PC-3 (cell line): Measurements from ENCODE around the gene TXLNG. TPM values are rescaled to one million over a fixed set of nuclear protein-coding genes. Genes with fewer than 3 reads are reported as not detected.
A peak's percentile ranks its signal among the peaks of the same experiment; 100 is the strongest.

Source experiments
- ATAC-seq: fragments of 200-7000 bp; cut with Tn5 transposase; 2 replicates; pipeline ENCODE4 v1.9.1; 2020; ENCODE audit warnings: mild to moderate bottlenecking, moderate library complexity
- BruUV-seq: library from RNA; stranded (reverse); fragments of 400-500 nt; replicated peaks from 2 replicates; lab custom pipeline; 2021; lab: Mats Ljungman, UMichigan
- CTCF ChIA-PET: fragments of 300-600 bp; sonication (Branson Sonifier 250); formaldehyde crosslinking; loops from one replicate; lab custom pipeline; 2022; ENCODE audit warnings: antibody characterized with exemption; lab: Charles Lee
- POLR2A ChIA-PET: fragments of 300-600 bp; sonication (Branson Sonifier 250); formaldehyde crosslinking; loops from one replicate; lab custom pipeline; 2022; ENCODE audit warnings: antibody characterized with exemption; ENCODE audit not compliant: unreplicated experiment; lab: Charles Lee
- DNase-seq: peaks from one replicate; pipeline ENCODE4 v3.0.0-alpha.2; 2015
- H2AFZ ChIP-seq: fragments of 300-600 bp; sonication (generic); 2 replicates; pipeline ENCODE4 v1.6.0; 2016; ENCODE audit warnings: antibody characterized with exemption, low read length
- H3F3A ChIP-seq: fragments of 300-600 bp; sonication (generic); one replicate; pipeline ENCODE4 v1.6.0; 2017; ENCODE audit warnings: antibody characterized with exemption, low read length, control low read depth, mild to moderate bottlenecking; ENCODE audit not compliant: unreplicated experiment
- H3K27ac ChIP-seq: fragments of 300-600 bp; sonication (generic); 2 replicates; pipeline ENCODE4 v1.5.1; 2016; ENCODE audit warnings: mild to moderate bottlenecking, low read length
- H3K27me3 ChIP-seq: fragments of 300-600 bp; sonication (generic); 2 replicates; pipeline ENCODE4 v1.6.1; 2016; ENCODE audit warnings: low read length, mixed read lengths
- H3K36me3 ChIP-seq: fragments of 300-600 bp; sonication (generic); 2 replicates; pipeline ENCODE4 v1.6.1; 2016; ENCODE audit warnings: low read depth, mixed run types, low read length, mixed read lengths
- H3K4me1 ChIP-seq: fragments of 300-600 bp; sonication (generic); 2 replicates; pipeline ENCODE4 v1.5.1; 2016; ENCODE audit warnings: low read length; ENCODE audit not compliant: insufficient read depth
- H3K4me2 ChIP-seq: fragments of 300-600 bp; sonication (generic); 2 replicates; pipeline ENCODE4 v1.6.0; 2016; ENCODE audit warnings: low read length
- H3K4me3 ChIP-seq: fragments of 300-600 bp; sonication (generic); 2 replicates; pipeline ENCODE4 v1.5.1; 2016; ENCODE audit warnings: mild to moderate bottlenecking, low read length, mixed read lengths
- H3K79me2 ChIP-seq: fragments of 300-600 bp; sonication (generic); 2 replicates; pipeline ENCODE4 v1.6.1; 2017; ENCODE audit warnings: low read length, mixed read lengths
- H3K9ac ChIP-seq: fragments of 300-600 bp; sonication (generic); 2 replicates; pipeline ENCODE4 v1.6.0; 2016; ENCODE audit warnings: mild to moderate bottlenecking, low read length
- H3K9me2 ChIP-seq: fragments of 300-600 bp; sonication (generic); replicated peaks from 2 replicates; pipeline ENCODE4 v1.6.1; 2016; ENCODE audit warnings: mixed run types, low read length, mixed read lengths
- H3K9me3 ChIP-seq: fragments of 300-600 bp; sonication (generic); 2 replicates; pipeline ENCODE4 v1.6.1; 2016; ENCODE audit warnings: low read length, mixed read lengths
- H4K20me1 ChIP-seq: fragments of 300-600 bp; sonication (generic); 2 replicates; pipeline ENCODE4 v1.6.1; 2016; ENCODE audit warnings: low read length, mixed read lengths
- EZH2 ChIP-seq: fragments of 300-600 bp; sonication (generic); IDR thresholded peaks from one replicate; pipeline ENCODE4 v1.6.1; 2017; ENCODE audit warnings: antibody characterized with exemption, mild to moderate bottlenecking, low read length; ENCODE audit not compliant: unreplicated experiment
- EZH2phosphoT487 ChIP-seq: fragments of 300-600 bp; sonication (generic); IDR thresholded peaks from 2 replicates; pipeline ENCODE4 v1.6.1; 2018; ENCODE audit warnings: mild to moderate bottlenecking, antibody characterized with exemption, low read length, borderline replicate concordance
- intact Hi-C: fragments of 100-400 bp; cut with micrococcal nuclease; formaldehyde crosslinking; loops from 2 replicates; pipeline ENCODE4 v1.9.0; 2023
- total RNA-seq: library from RNA; depleted of rRNA; stranded (reverse); fragments of >200 nt; gene quantifications from 2 replicates; pipeline ENCODE4 v1.2.3, GENCODE V29; 2014
- TF ChIP-seq, protein P1 (sequence below): fragments of 300-600 bp; sonication (generic); conservative IDR thresholded peaks from 2 replicates; pipeline ENCODE4 v1.5.1; 2017; ENCODE audit warnings: antibody characterized with exemption, low read depth, mild to moderate bottlenecking, low read length

TXLNG gene
- total RNA-seq, 1 experiment from 2014 or later, result 17.1 TPM

GRCh38 chrX:16762579-16762978 is 23.7 kb upstream of the TXLNG start:
- no peak for TF ChIP-seq EZH2phosphoT487
- TF ChIP-seq, protein P1, sequence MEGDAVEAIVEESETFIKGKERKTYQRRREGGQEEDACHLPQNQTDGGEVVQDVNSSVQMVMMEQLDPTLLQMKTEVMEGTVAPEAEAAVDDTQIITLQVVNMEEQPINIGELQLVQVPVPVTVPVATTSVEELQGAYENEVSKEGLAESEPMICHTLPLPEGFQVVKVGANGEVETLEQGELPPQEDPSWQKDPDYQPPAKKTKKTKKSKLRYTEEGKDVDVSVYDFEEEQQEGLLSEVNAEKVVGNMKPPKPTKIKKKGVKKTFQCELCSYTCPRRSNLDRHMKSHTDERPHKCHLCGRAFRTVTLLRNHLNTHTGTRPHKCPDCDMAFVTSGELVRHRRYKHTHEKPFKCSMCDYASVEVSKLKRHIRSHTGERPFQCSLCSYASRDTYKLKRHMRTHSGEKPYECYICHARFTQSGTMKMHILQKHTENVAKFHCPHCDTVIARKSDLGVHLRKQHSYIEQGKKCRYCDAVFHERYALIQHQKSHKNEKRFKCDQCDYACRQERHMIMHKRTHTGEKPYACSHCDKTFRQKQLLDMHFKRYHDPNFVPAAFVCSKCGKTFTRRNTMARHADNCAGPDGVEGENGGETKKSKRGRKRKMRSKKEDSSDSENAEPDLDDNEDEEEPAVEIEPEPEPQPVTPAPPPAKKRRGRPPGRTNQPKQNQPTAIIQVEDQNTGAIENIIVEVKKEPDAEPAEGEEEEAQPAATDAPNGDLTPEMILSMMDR, result no peak
- TF ChIP-seq EZH2, result no peak
- H3K4me1 ChIP-seq, result no peaks in the 10 kb centered on the region
- no peak overlapping the region for H3K27ac ChIP-seq
- no peaks in the 10 kb centered on the region for H3F3A ChIP-seq
- H3K4me3 ChIP-seq, result no peak overlapping the region
- peaks cover 17% of the 10 kb centered on the region; the same call in 1 of the 2 replicates for H3K36me3 ChIP-seq
- no peaks in the 10 kb centered on the region for H3K9me3 ChIP-seq
- H3K79me2 ChIP-seq, result no peaks in the 10 kb centered on the region
- CTCF ChIA-PET, result no interaction called here
- H3K4me2 ChIP-seq, result no peak overlapping the region
- no peaks in the 10 kb centered on the region for H4K20me1 ChIP-seq
- H2AFZ ChIP-seq, result no peak overlapping the region
- no peaks in the 10 kb centered on the region for H3K27me3 ChIP-seq
- BruUV-seq, result no TSS peak
- intact Hi-C loops, result no loop called here
- H3K9ac ChIP-seq, result no peak overlapping the region
- no peak for ATAC-seq
- POLR2A ChIA-PET, result no interaction called here
- no peaks in the 10 kb centered on the region for H3K9me2 ChIP-seq
- no peak for DNase-seq

DNA sequence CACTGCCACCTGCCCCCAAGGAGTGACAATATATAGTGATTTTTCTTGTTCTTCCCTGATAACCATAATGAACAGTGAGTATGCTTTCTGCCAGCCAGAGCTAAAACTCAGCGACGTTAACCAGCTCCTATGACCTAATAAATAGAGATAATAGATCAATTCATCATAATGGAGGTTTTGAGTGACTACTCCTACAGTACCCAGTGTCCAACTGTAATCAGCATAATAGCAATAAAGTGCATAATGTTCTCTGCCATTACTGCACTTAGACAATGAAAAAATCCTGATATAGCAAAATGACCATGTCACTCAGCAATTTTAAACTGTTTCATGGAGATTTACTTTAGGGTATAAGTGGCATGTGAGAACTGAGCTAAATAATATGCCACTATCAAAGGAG is 20.7 kb upstream of the TXLNG start:
- intact Hi-C loops, result no loop called here
- ATAC-seq, result no peak
- no peak overlapping the region for H3K9ac ChIP-seq
- H3K4me1 ChIP-seq, result no peaks in the 10 kb centered on the region
- POLR2A ChIA-PET, result interaction anchor here (0.5 kb wide), 1 partner anchor 40 kb away, joined by 7 read pairs; no protein-coding TSS in a partner anchor
- CTCF ChIA-PET, result no interaction called here
- H2AFZ ChIP-seq, result no peak overlapping the region
- H3K9me3 ChIP-seq, result no peaks in the 10 kb centered on the region
- H3K36me3 ChIP-seq, result peaks cover 2% of the 10 kb centered on the region; the same call in 1 of the 2 replicates
- TF ChIP-seq EZH2phosphoT487 (no peak), EZH2 (no peak)
- TF ChIP-seq, protein P1, result no peak
- H3K27me3 ChIP-seq, result no peaks in the 10 kb centered on the region
- no peak overlapping the region for H3K4me3 ChIP-seq
- no peak overlapping the region for H3K4me2 ChIP-seq
- no TSS peak for BruUV-seq
- no peaks in the 10 kb centered on the region for H3K79me2 ChIP-seq
- H3K27ac ChIP-seq, result no peak overlapping the region
- peaks cover 2% of the 10 kb centered on the region for H3F3A ChIP-seq
- H4K20me1 ChIP-seq, result no peaks in the 10 kb centered on the region
- DNase-seq, result no peak
- H3K9me2 ChIP-seq, result no peaks in the 10 kb centered on the region

GRCh38 chrX:16770970-16771482 is 15.2 kb upstream of the TXLNG start:
- POLR2A ChIA-PET, result interaction anchor here (0.5 kb wide), 1 partner anchor 16 kb away, joined by 3 read pairs; no protein-coding TSS in a partner anchor
- 0 out of 2 replicates have a peak overlapping the region, but pooled peaks have one; percentile 88 for H3K27ac ChIP-seq

More at GRCh38 chrX:16770970-16771482, 15.2 kb upstream of the TXLNG start:
- peak; percentile 1 for DNase-seq
- no peaks in the 10 kb centered on the region for H3K4me1 ChIP-seq
- no peak overlapping the region for H3K4me3 ChIP-seq
- H4K20me1 ChIP-seq, result no peaks in the 10 kb centered on the region
- TF ChIP-seq EZH2phosphoT487, result no peak
- no peak for TF ChIP-seq EZH2
- TF ChIP-seq, protein P1, result no peak
- ATAC-seq, result no peak
- no peaks in the 10 kb centered on the region for H3K79me2 ChIP-seq
- intact Hi-C loops, result no loop called here
- no TSS peak for BruUV-seq
- H3K36me3 ChIP-seq, result no peaks in the 10 kb centered on the region
- peaks cover 6% of the 10 kb centered on the region for H3F3A ChIP-seq
- no peaks in the 10 kb centered on the region for H3K27me3 ChIP-seq
- no peak overlapping the region for H3K9ac ChIP-seq
- no peaks in the 10 kb centered on the region for H3K9me3 ChIP-seq
- H3K9me2 ChIP-seq, result no peaks in the 10 kb centered on the region
- no peak overlapping the region for H2AFZ ChIP-seq
- CTCF ChIA-PET, result no interaction called here
- H3K4me2 ChIP-seq, result no peak overlapping the region
